Daoy (cell line): Measurements from ENCODE around the gene DNAAF1. TPM values are rescaled to one million over a fixed set of nuclear protein-coding genes. Genes with fewer than 3 reads are reported as not detected.
"Not testable (repeated sequence)": the region's sequence is repeated elsewhere in the genome, so short reads cannot be mapped to it uniquely, and the experiment has no call there.

Source experiments
- DNase-seq: peaks from one replicate; pipeline ENCODE4 v3.0.0-alpha.2; 2015; ENCODE audit warnings: low read depth
- total RNA-seq: library from RNA; depleted of rRNA; stranded (reverse); fragments of >200 nt; shearing (Covaris generic); gene quantifications from 2 replicates; pipeline ENCODE4 v1.2.3, GENCODE V29; 2014

Gene DNAAF1
- total RNA-seq, 1 experiment from 2014 or later, result not detected

- peak; percentile 29 for DNase-seq
Observed at GRCh38 chr16:84183911-84184591, 38.9 kb downstream of the DNAAF1 start.

- DNase-seq, result no peak
Observed at GRCh38 chr16:84184775-84185174, 39.7 kb downstream of the DNAAF1 start.

DNA sequence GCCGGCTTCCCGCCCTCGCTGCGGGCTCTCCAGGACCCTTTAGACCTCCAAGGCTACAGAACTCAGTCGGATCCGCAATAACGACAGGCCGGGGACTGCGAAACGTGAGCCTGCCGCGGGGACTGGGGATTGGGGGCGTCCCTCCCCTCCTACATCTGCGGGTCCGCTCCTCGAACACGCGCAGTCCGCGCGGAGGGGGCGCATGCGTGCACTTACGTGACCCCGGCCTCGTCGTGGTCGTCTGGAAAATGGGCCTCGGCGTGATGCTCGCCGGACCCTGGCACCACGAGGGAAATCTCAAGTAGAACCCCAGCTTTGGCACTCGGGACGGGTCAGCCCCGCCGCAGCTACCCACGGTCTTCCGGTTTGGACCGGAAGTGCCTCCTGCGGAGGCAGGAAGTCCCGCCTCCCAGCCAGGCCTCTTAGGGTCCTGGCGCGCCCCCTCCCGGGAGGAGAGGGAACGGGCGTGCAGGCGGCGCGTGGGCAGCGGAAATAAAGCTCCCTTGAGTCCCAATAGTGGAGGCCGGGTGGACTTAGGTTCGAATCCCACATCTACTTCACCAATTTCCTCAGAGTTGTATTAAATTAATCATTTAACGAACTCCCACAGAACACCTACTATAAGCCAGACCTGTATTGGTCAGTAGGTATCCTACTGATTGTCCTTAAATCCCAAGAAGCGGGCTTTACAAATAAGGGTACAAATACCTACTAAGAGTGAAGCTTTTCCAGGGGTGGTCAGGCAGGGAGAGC is 41.8 kb downstream of the DNAAF1 start, which contains the start of gene TAF1C:
Gene TAF1C (minus strand): TSS at position 373 of the 753 bp plus-strand sequence. CDS start 2,069 bp downstream, outside the sequence.
- peak; percentile 92 for DNase-seq

DNA sequence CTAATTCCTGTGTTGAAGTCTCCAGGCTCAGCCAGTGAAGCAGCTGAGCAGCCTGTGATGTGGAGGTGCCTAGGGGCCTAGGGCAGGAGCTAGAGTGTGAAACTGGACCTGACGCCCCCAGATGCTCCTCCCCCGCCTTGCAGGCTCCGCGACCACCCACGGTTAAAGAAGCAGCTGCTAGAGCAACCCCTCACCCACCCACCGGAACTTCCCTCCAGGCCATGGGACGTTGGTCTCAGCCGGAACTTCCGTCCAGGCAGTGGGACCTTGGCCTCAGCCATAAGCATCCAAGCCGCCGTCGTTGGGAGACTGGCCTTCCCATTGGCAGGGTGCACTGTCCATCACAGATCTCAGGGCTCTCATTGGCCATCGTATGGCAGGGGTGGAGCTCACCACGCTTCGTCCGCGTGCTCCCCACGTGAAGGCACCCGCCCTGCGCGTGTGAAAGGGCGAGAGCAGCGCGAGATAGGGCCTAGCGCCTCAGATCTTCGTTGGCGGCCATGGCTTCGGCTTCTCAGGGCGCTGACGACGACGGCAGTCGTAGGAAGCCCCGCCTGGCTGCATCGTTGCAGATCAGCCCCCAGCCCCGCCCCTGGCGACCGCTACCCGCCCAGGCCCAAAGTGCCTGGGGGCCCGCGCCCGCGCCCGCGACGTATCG is 45.8 kb downstream of the DNAAF1 start, which contains the start of gene ADAD2:
Gene ADAD2 (plus strand): TSS at position 427 of the 658 bp plus-strand sequence. CDS start 74 bp downstream, at position 501.
- no peak for DNase-seq

- no peak for DNase-seq
Observed at GRCh38 chr16:84191466-84191865, 46.4 kb downstream of the DNAAF1 start.

- no peak for DNase-seq
Observed at GRCh38 chr16:84193480-84193879, 48.4 kb downstream of the DNAAF1 start.

DNA sequence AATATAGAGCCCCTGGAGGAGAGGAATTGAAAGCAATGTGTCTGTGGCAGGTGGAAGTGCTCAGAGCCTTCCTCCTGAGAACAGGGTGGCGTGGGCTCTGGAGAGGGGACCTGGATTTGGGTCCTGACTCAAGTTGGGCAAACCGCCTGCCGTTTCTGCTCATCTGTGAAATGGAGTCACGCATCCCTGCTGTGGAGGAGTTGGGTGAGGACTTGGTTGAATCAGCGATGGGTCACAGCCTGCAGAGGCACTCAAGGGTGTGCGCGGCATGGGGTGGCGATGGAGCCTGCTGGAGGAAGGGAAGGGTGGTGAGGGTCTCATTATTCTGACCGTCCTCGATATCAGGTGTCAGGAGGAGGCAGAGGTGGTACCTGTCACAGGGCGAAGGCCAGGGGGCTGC is 48.9 kb downstream of the DNAAF1 start:
- DNase-seq, result no peak

DNA sequence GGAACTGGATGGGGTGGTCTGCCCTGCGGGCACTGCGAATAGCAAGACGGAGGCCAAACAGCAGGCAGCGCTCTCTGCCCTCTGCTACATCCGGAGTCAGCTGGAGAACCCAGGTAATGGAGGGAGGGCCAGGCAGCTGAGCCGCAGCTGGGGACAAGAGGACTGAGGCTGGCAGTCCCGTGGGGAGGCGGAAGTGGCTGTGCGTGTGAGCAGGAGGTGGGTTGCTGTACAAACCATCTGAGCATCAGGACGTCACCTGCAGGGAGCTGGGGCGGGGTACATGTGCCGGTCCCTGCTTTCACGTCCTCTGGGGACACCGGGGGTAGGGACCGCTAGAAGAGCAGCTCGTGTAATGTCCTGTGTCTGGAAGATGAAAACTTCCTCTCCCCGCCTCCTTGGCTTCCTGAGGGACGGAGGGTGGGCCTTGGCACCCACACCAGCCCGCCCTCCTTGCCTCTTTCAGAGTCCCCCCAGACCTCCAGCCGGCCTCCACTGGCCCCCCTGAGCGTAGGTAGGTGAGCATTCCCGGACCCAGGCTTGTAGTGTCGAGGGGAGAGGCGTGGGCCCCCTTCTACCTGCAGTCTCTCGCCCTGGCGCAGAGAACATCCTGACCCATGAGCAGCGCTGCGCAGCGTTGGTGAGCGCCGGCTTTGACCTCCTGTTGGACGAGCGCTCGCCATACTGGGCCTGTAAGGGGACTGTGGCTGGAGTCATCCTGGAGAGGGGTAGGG is 49.5 kb downstream of the DNAAF1 start:
- DNase-seq, result no peak

- DNase-seq, result no peak
Observed at GRCh38 chr16:84195201-84196093, 50.3 kb downstream of the DNAAF1 start.

DNA sequence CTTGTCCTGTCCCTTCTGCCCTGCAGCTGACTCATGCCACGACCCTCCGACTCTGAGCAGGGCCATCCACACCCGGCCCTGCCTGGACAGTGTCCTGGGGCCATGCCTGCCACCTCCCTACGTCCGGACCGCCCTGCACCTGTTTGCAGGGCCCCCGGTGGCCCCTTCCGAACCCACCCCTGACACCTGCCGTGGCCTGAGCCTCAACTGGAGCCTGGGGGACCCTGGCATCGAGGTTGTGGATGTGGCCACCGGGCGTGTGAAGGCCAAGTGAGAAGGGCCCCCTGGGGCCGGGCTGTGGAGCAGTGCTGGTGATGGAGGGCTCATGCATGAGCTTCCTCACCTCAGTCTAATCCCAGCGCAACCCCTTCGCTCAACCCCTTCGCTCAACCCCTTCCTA is 51.0 kb downstream of the DNAAF1 start:
- DNase-seq, result no peak

DNA sequence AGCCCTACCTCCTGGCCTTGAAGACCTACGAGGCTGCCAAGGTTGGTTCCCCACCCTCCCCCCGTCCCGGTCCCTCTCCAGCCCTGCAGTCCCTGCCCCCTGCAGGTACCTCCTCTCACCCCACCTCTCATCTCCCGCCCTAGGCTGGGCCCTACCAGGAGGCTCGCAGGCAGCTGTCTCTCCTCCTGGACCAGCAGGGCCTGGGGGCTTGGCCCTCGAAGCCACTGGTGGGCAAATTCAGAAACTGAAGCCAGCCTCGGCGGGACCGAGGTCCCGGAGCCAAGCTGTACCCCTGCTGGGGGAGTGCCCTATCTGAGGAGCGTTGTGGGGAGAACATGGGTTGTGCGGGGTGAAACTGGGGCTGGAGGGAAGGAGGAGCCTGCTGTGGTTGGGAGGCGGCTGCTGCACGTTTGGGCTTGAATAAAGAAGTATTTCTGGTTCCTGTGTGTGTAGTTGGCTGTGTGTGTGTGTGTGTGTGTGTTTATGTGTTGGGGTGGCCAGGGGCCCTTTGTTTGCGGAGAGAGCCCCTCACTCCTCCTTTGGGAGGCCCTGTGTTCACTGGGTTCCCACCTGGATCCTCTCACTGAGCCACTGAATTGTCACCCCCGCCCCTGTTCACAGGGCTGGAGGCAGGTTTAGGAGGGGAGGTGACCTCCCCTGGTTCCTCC is 51.8 kb downstream of the DNAAF1 start:
- DNase-seq, result no peak

DNA sequence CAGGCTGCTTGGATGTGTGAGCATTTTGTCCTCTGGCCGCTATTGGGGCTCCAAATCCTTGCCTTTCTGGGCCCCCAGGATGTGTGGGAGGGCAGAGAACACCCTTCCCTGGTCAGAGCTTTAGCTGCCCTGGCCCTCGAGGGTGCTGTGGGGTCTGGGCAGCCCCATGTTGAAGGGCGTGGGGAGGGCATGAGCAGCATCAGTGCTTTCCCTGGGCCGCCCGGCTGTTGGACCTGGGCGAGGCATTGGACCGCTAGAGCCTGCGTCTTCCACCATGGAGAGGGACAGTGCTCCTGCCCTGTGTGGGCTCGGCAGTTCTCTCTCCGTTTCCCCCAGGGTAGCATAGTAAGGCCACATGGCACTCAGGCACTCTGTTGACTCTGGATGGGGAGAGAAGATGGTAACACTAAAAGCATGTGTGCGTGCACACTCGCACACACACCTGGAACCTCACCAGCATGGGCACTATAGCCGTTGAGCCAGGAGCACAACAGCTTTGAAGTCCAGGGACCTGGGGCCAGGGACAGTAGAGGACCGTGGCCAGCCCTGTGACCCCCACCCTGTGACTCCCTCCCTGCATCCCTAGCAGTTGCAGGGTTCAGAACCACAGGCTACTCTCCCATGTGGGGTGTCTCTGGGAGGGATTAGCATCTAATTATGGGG is 52.5 kb downstream of the DNAAF1 start:
- DNase-seq, result no peak

DNA sequence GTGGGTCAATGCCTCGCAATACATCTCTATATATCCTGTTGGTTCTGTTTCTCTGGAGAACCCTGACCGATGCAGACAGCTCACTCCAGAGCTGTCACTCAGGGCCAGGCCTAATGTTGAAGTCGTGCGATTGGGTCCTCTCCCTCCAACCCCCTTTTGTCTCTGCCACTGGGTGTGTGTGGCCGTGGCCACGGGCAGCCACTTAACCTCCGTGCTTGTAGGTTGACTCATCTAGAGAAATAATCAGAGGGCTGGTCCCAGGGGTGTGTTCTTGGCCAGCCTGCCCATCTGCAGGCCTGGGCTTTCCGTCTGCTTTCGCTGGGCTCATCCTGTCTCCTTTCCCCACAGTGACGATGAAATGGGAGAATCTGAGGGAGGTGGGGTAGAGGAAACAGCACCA is 53.3 kb downstream of the DNAAF1 start:
- peak; percentile 58 for DNase-seq

GRCh38 chr16:84199097-84199496 is 54.0 kb downstream of the DNAAF1 start:
- no peak for DNase-seq

DNA sequence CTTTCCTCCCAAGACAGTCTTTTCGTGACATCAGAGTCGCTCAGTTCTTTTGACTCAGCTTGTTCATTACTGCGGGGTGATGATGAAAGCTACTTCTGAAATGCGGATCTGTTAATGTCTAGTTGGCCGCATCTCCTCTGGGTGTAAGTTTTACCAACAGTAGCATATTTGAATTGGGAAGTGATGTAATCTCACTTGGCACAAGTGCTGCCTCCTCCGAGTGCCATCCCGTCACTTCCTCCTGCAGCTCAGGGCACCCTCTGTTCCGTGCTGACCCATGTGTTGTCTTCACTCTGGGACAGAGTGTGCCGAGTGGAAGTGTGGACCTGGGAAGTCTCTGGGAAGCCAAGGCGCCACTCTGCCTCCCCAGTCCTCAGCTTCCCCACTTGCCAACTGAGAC is 54.8 kb downstream of the DNAAF1 start:
- no peak for DNase-seq

- not testable (repeated sequence) for DNase-seq
Observed at GRCh38 chr16:84204551-84204950, 59.4 kb downstream of the DNAAF1 start.

DNA sequence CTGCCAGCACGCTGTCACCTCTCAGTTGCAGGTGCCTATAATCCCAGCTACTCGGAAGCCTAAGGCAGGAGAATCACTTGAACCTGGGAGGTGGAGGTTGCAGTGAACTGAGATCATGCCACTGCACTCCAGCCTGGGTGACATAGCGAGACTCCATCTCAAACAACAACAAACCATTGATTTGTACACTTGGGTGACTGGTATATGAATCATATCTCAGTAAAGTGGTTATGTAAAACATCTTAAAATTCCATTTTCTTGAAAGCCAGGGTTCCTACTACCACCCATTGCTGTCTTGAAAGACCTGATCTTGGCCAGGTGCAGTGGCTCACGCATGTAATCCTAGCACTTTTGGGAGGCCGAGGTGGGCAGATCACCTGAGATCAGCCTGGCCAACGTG is 60.0 kb downstream of the DNAAF1 start:
- DNase-seq, result not testable (repeated sequence)

- no peak for DNase-seq
Observed at GRCh38 chr16:84205976-84206691, 61.0 kb downstream of the DNAAF1 start.

DNA sequence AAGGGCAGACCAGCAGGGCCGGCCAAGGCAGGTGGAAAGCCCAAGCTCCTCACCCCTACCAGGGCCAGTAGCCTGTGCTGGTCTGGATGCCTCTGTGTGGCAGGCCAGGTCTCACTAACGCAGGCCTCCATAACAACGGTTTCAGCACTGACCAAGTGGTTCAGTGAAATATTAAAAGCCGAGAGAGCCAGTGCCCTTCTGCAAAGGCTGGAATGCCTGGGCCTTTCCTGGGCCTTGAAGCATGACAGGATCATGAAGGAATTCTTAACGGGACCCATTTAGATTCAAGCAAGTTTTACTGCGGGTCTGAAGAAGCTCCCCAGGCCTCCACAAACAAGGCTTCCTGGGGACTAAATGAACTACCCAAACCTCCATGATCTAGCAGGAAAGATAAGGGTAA is 62.1 kb downstream of the DNAAF1 start:
- no peak for DNase-seq
